Daoy (cell line): ENCODE data around the gene SARDH. TPM values are rescaled to one million over a fixed set of nuclear protein-coding genes. Genes with fewer than 3 reads are reported as not detected.

Source experiments
- DNase-seq: peaks from one replicate; pipeline ENCODE4 v3.0.0-alpha.2; 2015; ENCODE audit warnings: low read depth
- total RNA-seq: library from RNA; depleted of rRNA; stranded (reverse); fragments of >200 nt; shearing (Covaris generic); gene quantifications from 2 replicates; pipeline ENCODE4 v1.2.3, GENCODE V29; 2014; rRNA removed

SARDH gene
- total RNA-seq = 0.45 and 1.2 TPM in 2 replicates

DNA sequence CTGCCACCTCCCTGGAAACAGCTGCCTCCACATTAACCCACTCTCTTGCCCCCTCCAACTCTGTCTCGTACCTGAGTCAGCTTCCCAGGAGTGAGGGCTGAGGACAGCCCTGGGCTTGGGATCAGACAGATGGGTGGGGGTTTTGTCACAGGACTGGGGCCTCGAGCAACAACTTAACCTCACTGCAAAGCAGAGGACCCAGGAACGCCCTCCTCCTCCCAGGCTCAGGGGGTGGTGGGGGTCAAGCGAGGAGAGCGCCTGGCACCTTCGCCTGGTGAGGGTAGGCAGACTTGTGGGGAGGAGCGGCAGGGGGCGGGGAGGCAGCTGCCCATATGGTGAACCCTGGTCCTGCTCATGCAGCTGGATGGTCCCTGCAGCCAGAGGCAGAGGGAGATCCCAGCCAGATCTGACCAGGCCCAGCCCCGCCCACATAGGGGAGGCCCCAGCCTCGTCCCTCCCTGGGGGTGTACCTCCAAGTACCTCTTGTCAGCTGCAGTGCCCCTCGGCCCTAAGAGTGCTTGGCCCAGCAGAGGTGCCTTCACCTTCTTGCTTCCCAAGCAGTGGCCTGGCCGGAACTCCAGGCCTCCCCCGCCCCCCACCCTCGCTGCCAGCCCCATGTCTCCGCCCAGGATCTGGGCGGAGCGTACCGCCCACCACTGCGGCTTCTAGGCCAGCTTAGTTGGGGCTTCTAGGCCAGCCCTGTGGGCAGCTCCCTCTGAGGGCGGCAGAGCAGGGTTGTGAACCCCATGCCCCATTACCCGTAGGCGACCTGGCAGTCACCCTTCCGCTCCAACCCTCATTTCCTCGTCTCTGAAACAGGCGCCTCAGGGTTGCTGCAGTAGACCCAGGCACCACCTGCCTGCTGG is at the start of gene SARDH:
Gene SARDH, minus strand, starts transcription at position 579 of the 866 bp plus-strand sequence. CDS start 4,179 bp downstream, outside the sequence.
- DNase-seq = peak; percentile 67

- peak; percentile 61 for DNase-seq
These were observed 49.5 kb upstream of the SARDH start for GRCh38 chr9:133787754-133788025.

- DNase-seq = no peak
These were observed 49.0 kb upstream of the SARDH start for GRCh38 chr9:133786907-133787753.

- no peak for DNase-seq
These were observed 48.2 kb upstream of the SARDH start for GRCh38 chr9:133786371-133786753.

GRCh38 chr9:133785753-133786370 is 47.7 kb upstream of the SARDH start:
- no peak for DNase-seq

GRCh38 chr9:133784731-133785561 is 46.8 kb upstream of the SARDH start:
- no peak for DNase-seq

DNA sequence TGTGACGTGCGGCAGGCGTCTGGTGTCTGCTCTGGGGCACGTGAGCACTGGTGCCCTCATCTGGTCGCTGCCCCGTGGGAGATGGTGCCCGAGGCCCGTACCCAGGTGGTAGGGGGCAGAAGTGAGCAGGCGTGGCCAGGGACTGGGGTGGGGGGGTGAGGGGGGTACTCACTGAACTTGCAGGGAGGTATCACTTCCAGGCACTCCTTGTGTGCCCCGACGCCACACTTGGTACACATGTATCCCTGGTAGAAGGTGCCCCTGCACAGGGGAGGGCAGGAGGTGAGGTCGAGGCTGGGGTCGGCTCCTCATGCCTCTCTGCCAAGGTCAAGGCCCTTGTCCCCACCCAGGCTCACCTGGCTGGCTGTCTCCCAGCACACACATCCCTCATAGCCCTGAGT is 45.2 kb upstream of the SARDH start:
- no peak for DNase-seq

- DNase-seq = peak; percentile 74
These were observed 44.3 kb upstream of the SARDH start for GRCh38 chr9:133782157-133783130.

DNA sequence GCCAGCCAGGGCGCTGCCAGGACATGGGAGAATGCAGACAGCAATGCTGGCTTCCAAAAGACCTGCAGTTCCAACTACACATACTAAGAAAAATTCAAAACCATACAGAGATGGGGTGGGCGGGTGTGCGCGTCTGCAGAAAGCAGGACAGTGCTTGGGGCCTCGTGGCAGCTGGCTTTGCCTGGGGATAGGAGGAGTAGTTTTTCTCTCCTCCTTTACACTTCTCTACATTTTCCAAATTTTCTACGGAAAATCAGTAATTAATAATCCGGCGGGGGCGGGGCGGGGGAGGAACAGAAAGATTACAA is 43.6 kb upstream of the SARDH start:
- DNase-seq = no peak

DNA sequence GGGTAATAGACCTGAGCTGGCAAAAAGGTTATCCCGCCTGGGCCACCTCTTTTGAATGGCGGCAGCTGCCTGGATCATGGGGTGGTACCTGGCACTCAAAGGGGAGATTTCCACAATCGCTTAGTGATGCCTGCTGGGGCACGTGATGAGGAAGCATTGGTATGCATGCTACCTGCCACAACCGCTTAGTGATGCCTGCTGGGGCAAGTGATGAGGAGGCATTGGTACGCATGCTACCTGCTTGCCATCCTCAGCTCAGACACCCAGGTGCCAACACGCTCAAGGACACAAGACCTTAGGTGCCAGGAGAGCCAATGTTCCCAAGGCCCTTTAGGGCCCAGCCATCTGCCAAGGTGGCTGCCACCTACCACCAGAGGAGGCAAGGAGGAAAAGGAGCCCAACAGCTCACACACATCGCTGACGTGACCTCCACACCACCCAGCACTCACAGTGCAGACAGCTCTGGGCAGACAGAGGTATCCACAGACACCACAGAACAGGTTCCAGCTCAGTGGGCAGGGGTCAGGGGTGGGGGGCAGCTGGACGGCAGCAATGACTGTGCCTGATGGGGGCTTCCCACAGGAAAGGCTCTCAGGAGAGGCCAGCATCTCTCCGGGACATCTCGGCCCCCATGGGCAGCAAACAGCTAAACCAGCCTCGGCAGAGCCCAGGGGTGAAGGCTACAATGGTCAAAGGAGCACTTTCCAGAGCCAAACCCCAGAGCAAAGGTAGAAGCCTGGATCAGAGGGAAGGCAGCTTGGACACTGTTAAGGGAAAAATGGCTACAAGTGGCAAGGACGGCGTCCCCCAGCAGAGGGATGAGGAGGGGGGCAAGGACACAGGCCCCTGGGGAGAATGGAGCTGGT is 43.0 kb upstream of the SARDH start:
- no peak for DNase-seq

GRCh38 chr9:133780404-133780945 is 42.3 kb upstream of the SARDH start:
- no peak for DNase-seq

- DNase-seq = no peak
These were observed 41.6 kb upstream of the SARDH start for GRCh38 chr9:133779516-133780403.

- no peak for DNase-seq
These were observed 40.9 kb upstream of the SARDH start for GRCh38 chr9:133779081-133779480.

DNA sequence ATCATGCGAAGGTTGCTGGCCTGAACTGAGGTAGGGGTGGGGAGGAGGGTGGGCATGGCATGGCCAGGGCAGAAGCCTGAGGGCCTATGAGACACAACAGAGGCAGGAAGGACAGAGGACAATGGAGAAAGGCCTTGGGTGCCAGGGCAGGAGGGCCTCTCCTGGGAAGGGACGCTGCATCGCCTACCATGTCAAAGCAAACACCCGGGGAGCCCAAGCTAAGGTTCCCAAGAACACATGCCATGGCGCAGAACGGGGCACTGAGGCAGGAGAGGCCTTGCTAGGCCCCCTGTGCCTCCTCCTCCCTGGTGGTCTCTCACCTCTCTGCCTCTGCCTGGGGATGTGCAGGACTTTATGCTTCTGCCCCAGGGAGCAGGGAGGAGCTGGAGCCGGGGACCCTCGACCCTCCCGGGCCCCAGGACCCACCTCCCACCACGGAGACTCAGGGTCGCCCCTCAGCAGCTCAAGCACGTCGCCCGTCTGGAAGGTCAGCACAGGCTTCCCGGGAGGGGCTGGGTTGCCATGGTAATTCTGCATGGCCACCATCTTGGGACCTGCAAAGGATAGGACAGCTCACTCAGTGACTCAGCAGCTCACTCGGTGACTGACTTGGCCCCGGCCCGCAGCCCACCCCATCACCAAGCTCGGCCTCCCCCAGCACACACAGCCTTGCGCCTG is 40.3 kb upstream of the SARDH start:
- DNase-seq = no peak

- DNase-seq = no peak
These were observed 39.7 kb upstream of the SARDH start for GRCh38 chr9:133777871-133778270.

GRCh38 chr9:133777068-133777791 is 39.1 kb upstream of the SARDH start:
- no peak for DNase-seq
